HG03045 (cell line): Measurements from ENCODE around the gene MYO1C.
"Not testable (repeated sequence)": the region's sequence is repeated elsewhere in the genome, so short reads cannot be mapped to it uniquely, and the experiment has no call there.

Experiments
- ATAC-seq: cut with Tn5 transposase; IDR thresholded peaks from one replicate; pipeline ENCODE4 v1.9.1; 2021; ENCODE audit warnings: mild to moderate bottlenecking, moderate library complexity; ENCODE audit not compliant: unreplicated experiment

Gene MYO1C

DNA sequence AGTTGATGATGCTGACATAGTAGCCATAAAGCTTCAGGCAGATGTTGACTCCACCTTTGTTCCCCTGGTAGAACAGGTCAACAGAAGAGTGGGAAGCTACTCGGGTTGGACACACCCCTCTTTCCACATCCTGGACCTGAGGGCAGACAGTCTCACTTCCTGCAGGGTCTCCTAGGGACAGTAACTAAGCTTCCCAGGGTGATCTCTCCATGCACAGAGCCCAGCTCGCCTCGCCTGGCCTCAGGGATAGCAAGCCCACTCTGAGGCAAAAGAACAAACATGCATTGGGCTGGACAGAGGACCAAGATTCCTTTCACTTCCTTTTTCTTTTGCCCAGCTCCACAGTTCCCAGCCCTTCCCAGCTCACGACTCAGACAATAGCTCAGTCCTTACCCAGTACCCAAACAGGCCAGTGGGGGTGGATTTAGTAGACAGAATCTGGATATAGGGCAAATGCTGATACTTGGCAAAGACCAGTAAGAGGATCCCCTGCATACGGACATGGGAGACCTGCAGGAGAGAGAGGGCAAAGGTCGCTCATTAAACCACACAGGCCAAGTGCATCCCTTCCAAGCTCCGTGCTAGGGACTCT, 16.9 kb upstream of the MYO1C start:
- ATAC-seq, result no peak

DNA sequence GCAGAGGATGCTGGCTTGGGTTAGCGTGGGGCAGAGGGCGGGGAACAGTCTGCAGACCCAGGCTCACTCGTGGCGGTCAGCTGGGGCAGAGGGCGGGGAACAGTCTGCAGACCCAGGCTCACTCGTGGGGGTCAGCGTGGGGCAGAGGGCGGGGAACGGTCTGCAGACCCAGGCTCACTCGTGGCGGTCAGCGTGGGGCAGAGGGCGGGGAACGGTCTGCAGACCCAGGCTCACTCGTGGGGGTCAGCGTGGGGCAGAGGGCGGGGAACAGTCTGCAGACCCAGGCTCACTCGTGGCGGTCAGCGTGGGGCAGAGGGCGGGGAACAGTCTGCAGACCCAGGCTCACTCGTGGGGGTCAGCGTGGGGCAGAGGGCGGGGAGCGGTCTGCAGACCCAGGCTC, 16.2 kb upstream of the MYO1C start:
- ATAC-seq, result not testable (repeated sequence)

DNA sequence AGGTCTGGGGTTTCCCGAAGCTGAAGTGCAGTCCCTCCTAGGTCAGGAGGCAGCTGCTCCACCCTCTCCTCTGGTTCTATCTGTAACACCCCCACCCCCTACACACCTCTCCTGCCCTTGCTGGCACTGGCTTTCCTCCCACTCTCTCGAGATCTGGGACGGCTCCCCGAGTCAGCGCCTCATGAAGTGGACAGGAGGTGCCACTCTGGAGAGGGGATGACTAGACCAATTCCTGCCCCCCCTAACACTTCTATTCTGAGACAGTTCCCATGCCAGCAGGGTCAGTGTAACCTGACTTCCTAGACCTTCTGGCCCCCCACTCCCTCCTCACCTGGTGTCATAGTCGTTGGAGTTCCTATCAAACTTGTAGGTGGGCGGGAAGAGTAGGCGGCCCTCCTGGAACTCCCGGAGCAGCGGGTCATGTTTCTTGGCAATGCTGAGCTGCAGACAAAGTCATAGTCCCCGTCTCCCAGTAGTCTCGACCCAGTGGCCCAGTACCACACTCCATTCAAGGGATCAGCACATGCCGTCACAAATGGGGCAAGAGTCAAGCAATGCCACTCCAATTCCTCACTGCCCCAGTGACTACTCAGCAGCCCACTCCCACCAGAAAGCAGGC, 14.3 kb upstream of the MYO1C start:
- no peak for ATAC-seq

GRCh38 chr17:1505586-1505985, 13.1 kb upstream of the MYO1C start:
- ATAC-seq, result no peak

- no peak for ATAC-seq
Measured at GRCh38 chr17:1504866-1505265, 12.4 kb upstream of the MYO1C start.

DNA sequence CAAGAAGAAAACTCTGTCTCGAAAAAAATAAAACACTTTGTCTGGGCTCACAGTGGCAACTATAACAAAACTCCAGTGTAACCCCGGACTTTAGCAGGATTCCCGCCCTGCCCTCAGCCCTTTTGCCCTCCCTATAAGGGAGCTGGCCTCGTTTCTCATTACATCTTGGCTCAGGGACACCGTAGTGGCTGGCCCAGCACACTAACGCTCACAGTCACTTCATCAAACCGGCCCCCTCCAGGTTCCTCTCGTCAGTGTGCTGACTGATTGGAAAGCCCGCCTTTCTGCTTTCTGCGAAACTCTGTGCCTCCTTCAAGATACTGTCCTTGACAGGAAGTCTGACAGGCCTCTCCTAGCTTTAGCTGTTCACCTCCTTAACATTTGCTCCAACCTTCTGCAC, 11.2 kb upstream of the MYO1C start:
- no peak for ATAC-seq

GRCh38 chr17:1498869-1499268, 6.4 kb upstream of the MYO1C start:
- ATAC-seq, result no peak

- no peak for ATAC-seq
Measured at GRCh38 chr17:1498233-1498632, 5.7 kb upstream of the MYO1C start.

DNA sequence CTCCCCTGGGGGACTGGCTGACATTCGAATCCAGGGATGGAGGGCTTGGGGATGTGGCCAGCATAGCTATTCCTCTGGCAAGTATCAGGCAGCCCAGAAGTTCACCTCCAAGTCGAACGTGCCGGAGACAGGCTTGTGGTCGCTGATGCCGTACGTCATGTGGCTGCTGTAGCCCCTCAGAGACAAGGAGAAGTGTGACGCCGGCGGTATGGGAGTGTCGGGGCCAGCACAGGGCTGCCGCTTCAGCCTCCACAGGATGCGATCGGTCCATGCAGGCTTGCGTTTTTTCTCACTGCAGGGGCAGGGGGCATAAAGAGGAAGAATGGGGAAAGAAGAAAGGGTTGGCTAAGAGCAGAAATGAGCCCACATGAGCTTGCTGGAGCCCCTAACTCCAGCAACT, 5.3 kb upstream of the MYO1C start:
- no peak for ATAC-seq

DNA sequence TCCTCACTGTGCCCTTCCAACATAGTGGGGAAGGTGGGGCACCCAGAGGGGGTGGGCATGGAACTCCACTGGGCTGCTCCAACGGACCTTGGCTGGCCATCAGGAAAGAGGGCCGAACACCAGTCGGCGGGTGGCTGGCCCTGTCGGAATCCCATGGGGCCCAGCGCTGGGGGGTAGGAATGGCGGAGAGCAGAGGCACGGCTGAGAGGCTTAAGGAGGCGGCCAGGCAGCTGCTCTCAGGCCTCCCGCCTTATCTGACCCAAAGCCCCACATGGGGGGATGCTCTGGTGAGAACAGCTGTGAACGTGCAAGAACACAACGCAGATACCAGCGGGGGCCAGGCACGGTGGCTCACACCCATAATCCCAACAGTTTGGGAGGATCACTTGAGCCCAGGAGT, 4.4 kb upstream of the MYO1C start:
- no peak for ATAC-seq

GRCh38 chr17:1495265-1495989, 2.9 kb upstream of the MYO1C start:
- ATAC-seq, result no peak

DNA sequence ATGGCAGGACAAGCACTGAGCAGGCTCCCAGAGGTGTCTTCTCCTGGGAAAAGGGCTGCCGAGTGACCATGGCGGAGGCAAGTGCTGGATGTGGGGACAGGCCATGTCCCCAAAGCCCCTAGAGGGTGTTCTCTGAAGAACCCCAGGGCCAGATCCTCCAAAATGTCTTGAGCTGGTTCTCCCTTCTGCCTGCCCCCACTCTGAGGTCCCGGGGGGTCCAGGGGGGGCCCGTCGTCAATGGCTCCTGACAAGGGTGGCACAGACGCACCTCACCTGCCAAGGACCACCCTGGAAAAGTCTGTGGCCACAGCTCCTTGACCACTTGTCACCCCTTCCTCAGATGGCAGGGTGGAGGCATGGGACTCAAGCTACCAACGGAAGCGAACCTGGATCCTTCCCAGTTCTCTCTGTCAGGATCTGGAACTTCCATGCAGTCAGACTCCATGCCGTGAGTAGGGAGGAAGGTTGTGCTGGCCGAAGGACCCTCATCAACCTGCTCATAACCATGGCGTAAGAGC, 2.3 kb upstream of the MYO1C start:
- ATAC-seq, result no peak

GRCh38 chr17:1494203-1494602, 1.7 kb upstream of the MYO1C start:
- no peak for ATAC-seq

DNA sequence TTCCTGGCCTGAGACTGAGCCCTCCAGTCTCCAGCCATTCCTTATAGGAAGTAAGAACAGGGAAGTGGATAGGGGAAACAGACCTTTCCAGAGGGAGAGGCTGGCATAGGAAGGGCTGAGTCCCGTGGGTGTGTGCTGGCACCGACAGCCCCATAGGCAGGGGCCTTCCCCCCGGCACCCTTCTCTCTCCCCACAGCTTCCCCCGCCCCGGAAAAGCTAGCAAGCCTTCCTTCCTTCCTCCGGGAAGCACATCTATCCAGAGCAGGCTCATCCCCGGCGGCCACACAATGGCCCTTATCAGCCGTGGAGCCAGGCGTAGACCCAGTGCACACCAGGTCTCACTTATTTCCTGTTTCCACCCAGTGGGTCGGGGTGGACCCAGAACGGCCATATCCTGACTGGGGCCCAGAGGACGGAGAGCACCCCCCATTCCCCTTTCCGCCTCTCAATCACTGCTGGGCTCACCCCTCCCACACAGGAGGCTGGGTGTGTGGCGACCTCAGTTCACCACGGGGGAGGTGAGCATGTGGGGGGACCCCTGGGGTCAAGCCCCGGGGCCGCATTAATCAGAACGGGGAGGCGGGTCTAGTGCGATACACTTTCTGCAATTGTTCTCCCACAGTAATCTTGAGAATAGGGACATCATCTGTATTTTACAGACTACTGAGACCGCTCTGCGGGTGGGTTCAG, 950 bp upstream of the MYO1C start:
- ATAC-seq, result no peak

- peak; percentile 33 for ATAC-seq
Measured at GRCh38 chr17:1491443-1492248, 840 bp downstream of the MYO1C start.

DNA sequence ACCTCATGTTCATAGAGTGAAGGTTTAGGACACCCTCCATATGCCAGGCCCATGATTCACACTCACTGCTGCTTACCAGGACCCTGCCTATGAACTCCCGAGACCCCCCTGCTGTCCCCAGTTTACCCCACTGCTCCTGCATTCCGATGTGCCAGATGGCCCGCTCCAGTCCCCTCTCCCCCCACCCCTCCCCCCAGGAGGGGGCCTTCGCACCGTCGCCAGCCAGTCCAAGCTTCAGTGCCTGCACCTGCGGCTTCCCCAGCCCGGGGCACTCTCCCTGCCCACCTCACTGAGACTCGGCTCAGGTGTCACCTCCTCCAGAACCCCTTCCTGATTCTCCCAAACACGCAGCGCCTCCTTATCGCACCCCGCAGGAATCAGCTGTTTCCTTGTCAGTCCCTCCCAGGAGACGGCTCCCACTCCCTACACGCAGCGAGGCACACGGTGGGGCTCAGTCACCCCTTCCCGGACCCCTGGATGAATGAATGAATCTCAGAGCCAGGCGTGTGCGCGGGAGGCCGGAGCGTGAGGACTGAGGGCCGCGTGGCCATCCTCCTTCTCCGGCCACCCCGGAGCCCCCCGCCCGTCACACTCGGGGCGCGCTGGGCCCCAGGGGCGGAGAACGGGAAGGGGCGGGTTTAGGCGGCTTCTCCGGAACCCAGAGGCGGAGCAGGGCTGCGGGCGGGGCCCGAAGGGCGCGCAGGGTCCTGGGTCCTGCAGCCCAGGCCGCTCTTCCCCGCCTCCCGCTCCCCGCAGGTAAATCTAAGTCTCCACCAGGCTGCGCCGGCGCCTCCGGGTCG, 1.6 kb downstream of the MYO1C start:
- peak; percentile 46 for ATAC-seq

GRCh38 chr17:1488826-1489270, 3.6 kb downstream of the MYO1C start:
- ATAC-seq, result no peak

GRCh38 chr17:1487939-1488825, 4.3 kb downstream of the MYO1C start:
- peak; percentile 35 for ATAC-seq
